Stomach (tissue), 9 donors: Measurements from ENCODE around the gene CCR1. TPM values are rescaled to one million over a fixed set of nuclear protein-coding genes. Genes with fewer than 3 reads are reported as not detected.

ENCODE experiments used
- DNase-seq, 2 donors: peaks; one replicate each; pipeline versions ENCODE4 v3.0.0 to v3.0.0-alpha.2; 2013 to 2019
- H3K27ac ChIP-seq, 5 donors: fragments of 200-600 bp in 4 of 5; sonication (generic) in 4 of 5; one replicate each; pipeline ENCODE4 v1.5.1; 2013 to 2019; ENCODE audit warnings: mild to moderate bottlenecking in 1 of 5, moderate library complexity in 1 of 5
- H3K27me3 ChIP-seq, 3 donors: fragments of 200-600 bp; sonication (generic); one replicate each; pipeline ENCODE4 v1.5.1; 2017 to 2019; ENCODE audit warnings: mixed run types in 1 of 3
- H3K36me3 ChIP-seq, 4 donors: fragments of 200-600 bp; sonication (generic); 1 replicate in 3 of 4; 2 replicates in 1 of 4; pipeline ENCODE4 v1.5.1; 2016 to 2019
- H3K4me1 ChIP-seq, 4 donors: fragments of 200-600 bp; sonication (generic); one replicate each; pipeline ENCODE4 v1.5.1; 2016 to 2019
- H3K4me3 ChIP-seq, 4 donors: fragments of 200-600 bp; sonication (generic) in 3 of 4; one replicate each; pipeline ENCODE4 v1.5.1; 2016 to 2019; ENCODE audit warnings: mild to moderate bottlenecking in 1 of 4
- H3K9me3 ChIP-seq, 4 donors: fragments of 200-600 bp; sonication (generic); one replicate each; pipeline ENCODE4 v1.5.1; 2016 to 2019
- EP300 ChIP-seq: sonication (generic); formaldehyde crosslinking; IDR thresholded peaks from one replicate; pipeline ENCODE4 v1.6.1; 2017; ENCODE audit warnings: antibody characterized with exemption
- POLR2A ChIP-seq, 4 donors: fragments of 450-650 bp; IDR thresholded peaks; one replicate each; pipeline ENCODE4 v1.6.1; 2016; ENCODE audit warnings: antibody characterized with exemption in 4 of 4, control low read depth in 2 of 4, mild to moderate bottlenecking in 1 of 4, moderate library complexity in 1 of 4
- POLR2AphosphoS5 ChIP-seq, 3 donors: sonication (generic); formaldehyde crosslinking; IDR thresholded peaks; one replicate each; pipeline ENCODE4 v1.6.1; 2016; ENCODE audit warnings: antibody characterized with exemption in 3 of 3
- WGBS, 5 donors: extraction: QIAGEN DNeasy Blood & Tissue Kit in 3 of 5; methylation state at CpG; one replicate each; pipeline versions ENCODE4 v1.1.5 to v1.1.7; 2013 to 2018; 5-methylcytosine and 5-hydroxymethylcytosine counted together
- intact Hi-C: fragments of 100-400 bp; cut with DNase I; formaldehyde crosslinking; loops from one replicate; pipeline ENCODE4 v1.15.1; 2023; ENCODE audit warnings: low total_unique reads
- polyA plus RNA-seq, 3 donors: library from polyadenylated mRNA; stranded (reverse); fragments of 200-250 nt; gene quantifications; one replicate each; pipeline ENCODE4 v1.2.3, GENCODE V29; 2013
- total RNA-seq, 5 donors: library from RNA; depleted of rRNA; stranded (reverse); fragments of >200 nt; gene quantifications; one replicate each; pipeline versions ENCODE4 v1.1.0 to v1.2.3, GENCODE V29; 2014 to 2016
- TF ChIP-seq, protein P1 (sequence below), 7 experiments: fragments of 450-650 bp in 4 of 7; fragments of 200-600 bp in 3 of 7; sonication (generic) in 3 of 7; IDR thresholded peaks; one replicate each; pipeline ENCODE4 v1.5.1; 2016 to 2019; ENCODE audit warnings: antibody characterized with exemption in 7 of 7, control low read depth in 2 of 7, mild to moderate bottlenecking in 1 of 7
- donor health status: healthy with polysubstance abuse.
- donor health status: Bipolar disorder and iron deficiency.
- donor health status: healthy.

CCR1 gene
- total and polyA plus RNA-seq, 8 donors, result 1.2 to 3.1 (median 2.6) TPM; not detected in 3

- H3K4me1 ChIP-seq, result no peaks in the 10 kb centered on the region
- no peaks in the 10 kb centered on the region for H3K36me3 ChIP-seq
- H3K27me3 ChIP-seq, result no peaks in the 10 kb centered on the region
- no peak within 1 kb of the TSS for H3K27ac ChIP-seq
- TF ChIP-seq POLR2AphosphoS5 (IDR thresholded peaks at IDR 0.05), result no peak
- TF ChIP-seq, protein P1, sequence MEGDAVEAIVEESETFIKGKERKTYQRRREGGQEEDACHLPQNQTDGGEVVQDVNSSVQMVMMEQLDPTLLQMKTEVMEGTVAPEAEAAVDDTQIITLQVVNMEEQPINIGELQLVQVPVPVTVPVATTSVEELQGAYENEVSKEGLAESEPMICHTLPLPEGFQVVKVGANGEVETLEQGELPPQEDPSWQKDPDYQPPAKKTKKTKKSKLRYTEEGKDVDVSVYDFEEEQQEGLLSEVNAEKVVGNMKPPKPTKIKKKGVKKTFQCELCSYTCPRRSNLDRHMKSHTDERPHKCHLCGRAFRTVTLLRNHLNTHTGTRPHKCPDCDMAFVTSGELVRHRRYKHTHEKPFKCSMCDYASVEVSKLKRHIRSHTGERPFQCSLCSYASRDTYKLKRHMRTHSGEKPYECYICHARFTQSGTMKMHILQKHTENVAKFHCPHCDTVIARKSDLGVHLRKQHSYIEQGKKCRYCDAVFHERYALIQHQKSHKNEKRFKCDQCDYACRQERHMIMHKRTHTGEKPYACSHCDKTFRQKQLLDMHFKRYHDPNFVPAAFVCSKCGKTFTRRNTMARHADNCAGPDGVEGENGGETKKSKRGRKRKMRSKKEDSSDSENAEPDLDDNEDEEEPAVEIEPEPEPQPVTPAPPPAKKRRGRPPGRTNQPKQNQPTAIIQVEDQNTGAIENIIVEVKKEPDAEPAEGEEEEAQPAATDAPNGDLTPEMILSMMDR (IDR thresholded peaks at IDR 0.05), result no peak
- no peak for TF ChIP-seq EP300
- no peak for TF ChIP-seq POLR2A (IDR thresholded peaks at IDR 0.05)
- WGBS, 5 donors, result 70 to 82% (median 79%) methylated on average over 4 of the region's 4 CpGs
- H3K4me3 ChIP-seq, result no peak within 1 kb of the TSS
- intact Hi-C loops, result no loop called here
- H3K9me3 ChIP-seq, result no peaks in the 10 kb centered on the region
- DNase-seq, result no peak
These were observed 34.0 kb upstream of the CCR1 start, which contains the start of gene CCR3 for GRCh38 chr3:46242120-46242519. Gene CCR3 (plus strand): TSS chr3:46242460. CDS start chr3:46265159, 22,699 bp downstream.

DNA sequence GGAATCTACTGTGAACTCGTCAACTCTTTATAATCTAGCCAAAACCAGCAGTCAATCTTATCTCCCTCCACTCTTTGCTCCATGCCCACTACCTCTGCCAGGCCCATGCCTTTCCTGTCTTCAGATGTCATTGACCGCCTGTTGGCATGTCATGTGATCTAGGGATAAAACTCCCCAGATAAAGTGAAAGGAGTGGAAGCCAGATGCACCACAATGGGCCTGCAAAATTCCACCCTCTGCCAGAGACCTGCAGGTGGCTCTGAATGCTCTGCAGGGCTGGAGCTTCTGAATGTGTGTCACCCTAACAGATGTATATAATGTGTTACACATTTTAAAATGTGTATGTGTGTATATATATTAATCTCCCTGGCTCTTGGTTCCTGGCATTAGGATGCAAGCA lies 31.8 kb upstream of the CCR1 start:
- Histone ChIP-seq H3K4me3 (no peak overlapping the region), H3K9me3 (no peaks in the 10 kb centered on the region), H3K27ac (no peak overlapping the region), H3K27me3 (no peaks in the 10 kb centered on the region), H3K36me3 (no peaks in the 10 kb centered on the region), H3K4me1 (no peaks in the 10 kb centered on the region)
- TF ChIP-seq, protein P1 (IDR thresholded peaks at IDR 0.05), result no peak
- TF ChIP-seq POLR2A (IDR thresholded peaks at IDR 0.05) (no peak), EP300 (no peak), POLR2AphosphoS5 (IDR thresholded peaks at IDR 0.05) (no peak)
- intact Hi-C loops, result no loop called here
- WGBS, 5 donors, result 49 to 78% (median 69%) methylated on average over 2 of the region's 2 CpGs
- no peak for DNase-seq

DNA sequence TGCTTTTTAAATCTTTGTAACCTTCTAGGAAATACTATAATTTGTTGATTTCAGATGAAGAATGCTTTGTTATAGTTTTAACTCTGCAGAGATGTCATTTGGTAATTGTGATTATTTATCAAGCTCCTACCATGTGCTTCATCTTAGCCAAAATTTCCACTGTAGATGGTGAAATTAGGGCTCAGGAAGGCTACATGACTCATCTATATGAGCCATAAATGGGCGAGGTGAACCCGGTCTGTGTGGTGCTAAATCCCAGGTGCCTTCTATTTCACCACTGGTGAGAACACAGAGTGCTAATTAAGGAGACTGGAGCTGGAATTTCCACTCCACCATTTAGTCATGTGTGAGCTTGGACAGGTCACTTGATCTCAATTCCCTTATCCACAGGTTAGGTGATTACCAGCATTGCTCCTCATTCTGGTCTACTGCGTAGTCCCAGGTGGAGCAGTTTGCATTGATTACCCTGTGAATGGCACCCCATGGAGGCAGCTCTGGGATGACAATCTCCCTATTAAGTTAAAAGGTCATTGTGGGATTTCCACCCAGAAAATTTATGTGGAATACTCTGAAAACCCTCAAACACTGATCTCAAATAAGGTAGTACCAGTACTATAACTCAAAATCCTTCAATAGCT lies 31.3 kb upstream of the CCR1 start:
- no peaks in the 10 kb centered on the region for H3K4me1 ChIP-seq
- H3K9me3 ChIP-seq, result no peaks in the 10 kb centered on the region
- no peaks in the 10 kb centered on the region for H3K27me3 ChIP-seq
- TF ChIP-seq POLR2AphosphoS5 (IDR thresholded peaks at IDR 0.05) (no peak), POLR2A (IDR thresholded peaks at IDR 0.05) (no peak), EP300 (no peak)
- TF ChIP-seq, protein P1 (IDR thresholded peaks at IDR 0.05), result no peak
- H3K36me3 ChIP-seq, result no peaks in the 10 kb centered on the region
- H3K27ac ChIP-seq, result no peak overlapping the region
- DNase-seq, result no peak
- 76 to 83% (median 79%) methylated on average over 3 of the region's 3 CpGs for WGBS, 5 donors
- intact Hi-C loops, result no loop called here
- H3K4me3 ChIP-seq, result no peak overlapping the region

- Histone ChIP-seq H3K36me3 (no peaks in the 10 kb centered on the region), H3K4me3 (no peak overlapping the region), H3K27me3 (no peaks in the 10 kb centered on the region), H3K4me1 (no peaks in the 10 kb centered on the region), H3K9me3 (no peaks in the 10 kb centered on the region), H3K27ac (no peak overlapping the region)
- TF ChIP-seq POLR2AphosphoS5 (IDR thresholded peaks at IDR 0.05), result no peak
- intact Hi-C loops, result no loop called here
- 84 to 92% (median 89%) methylated on average over 4 of the region's 4 CpGs for WGBS, 5 donors
- no peak for DNase-seq
These were observed 30.3 kb upstream of the CCR1 start for GRCh38 chr3:46238386-46238785.

DNA sequence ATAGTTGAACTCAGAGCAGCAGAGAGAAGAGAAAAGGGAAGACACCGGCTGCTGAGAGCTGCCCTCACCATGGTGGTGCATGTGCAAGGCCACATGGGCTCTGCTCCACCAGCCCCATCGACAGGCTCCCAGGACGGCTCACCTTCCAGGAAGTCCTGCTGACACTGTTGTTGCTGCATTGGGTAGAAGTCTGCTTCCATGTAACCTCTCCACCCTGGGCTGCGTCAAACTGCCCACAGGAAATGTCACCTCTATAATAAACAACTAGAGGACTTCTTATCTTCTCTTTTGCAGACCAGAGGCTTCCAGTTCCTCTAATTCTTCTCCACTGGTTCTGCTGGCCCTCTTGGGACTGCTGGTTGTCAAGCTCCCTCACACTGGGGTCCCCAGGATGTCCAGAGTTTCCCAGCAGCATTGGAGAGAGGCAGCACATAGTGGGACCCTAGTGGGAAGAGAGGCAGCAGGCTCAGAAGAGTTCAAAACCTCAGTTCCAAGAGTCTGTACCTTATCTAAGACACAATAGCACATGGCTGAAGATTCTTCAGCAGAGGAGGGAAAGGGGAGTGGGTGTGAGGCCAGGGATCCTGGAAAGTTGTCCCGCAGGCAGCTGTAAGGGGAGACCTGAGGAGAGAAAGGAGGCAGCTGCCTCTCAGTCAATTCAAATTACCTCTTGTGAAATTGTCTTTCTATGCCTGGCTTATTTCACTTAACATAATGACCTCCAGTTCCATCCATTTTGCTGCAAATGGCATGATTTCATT lies 28.4 kb upstream of the CCR1 start:
- 67 to 80% (median 74%) methylated on average over 5 of the region's 5 CpGs for WGBS, 5 donors
- DNase-seq, result no peak
- Histone ChIP-seq H3K36me3 (no peaks in the 10 kb centered on the region), H3K4me3 (no peak overlapping the region), H3K9me3 (no peaks in the 10 kb centered on the region), H3K27ac (no peak overlapping the region), H3K4me1 (no peaks in the 10 kb centered on the region), H3K27me3 (peaks cover 0 to 8% (median 0%) of the 10 kb centered on the region in 3 donors)
- TF ChIP-seq POLR2A (IDR thresholded peaks at IDR 0.05) (no peak), EP300 (no peak), POLR2AphosphoS5 (IDR thresholded peaks at IDR 0.05) (no peak)
- TF ChIP-seq, protein P1 (IDR thresholded peaks at IDR 0.05), result no peak
- intact Hi-C loops, result no loop called here
